Colon (tissue), 2 donors: ENCODE data around the gene FARSB.

Experiments
- FAIRE-seq: peaks from 2 replicates; lab custom pipeline; 2012; peaks lifted over from hg19 to GRCh38; lab: Jason Lieb, UNC
- donor health status: control.
- donor health status: control.

The FARSB gene

DNA sequence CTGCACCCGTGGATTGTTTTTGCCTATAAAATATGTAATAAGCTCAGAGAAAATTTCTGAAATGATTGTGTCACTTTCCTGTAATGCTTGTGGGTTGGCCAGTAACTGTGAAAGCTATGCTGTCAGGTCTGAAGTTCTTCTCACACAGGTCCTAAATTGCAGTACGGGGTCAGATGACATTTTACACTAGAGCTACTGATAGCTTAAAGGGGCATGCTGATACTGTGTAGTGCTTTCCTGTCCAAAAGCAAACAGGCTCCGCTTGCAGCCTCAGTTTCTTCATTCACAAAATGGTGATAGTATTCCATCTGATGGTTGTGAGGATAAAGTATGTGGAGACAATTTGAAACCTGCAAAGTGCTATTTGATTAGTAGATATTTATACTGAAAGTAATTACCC, 7.6 kb upstream of the FARSB start:
- FAIRE-seq = no peak

DNA sequence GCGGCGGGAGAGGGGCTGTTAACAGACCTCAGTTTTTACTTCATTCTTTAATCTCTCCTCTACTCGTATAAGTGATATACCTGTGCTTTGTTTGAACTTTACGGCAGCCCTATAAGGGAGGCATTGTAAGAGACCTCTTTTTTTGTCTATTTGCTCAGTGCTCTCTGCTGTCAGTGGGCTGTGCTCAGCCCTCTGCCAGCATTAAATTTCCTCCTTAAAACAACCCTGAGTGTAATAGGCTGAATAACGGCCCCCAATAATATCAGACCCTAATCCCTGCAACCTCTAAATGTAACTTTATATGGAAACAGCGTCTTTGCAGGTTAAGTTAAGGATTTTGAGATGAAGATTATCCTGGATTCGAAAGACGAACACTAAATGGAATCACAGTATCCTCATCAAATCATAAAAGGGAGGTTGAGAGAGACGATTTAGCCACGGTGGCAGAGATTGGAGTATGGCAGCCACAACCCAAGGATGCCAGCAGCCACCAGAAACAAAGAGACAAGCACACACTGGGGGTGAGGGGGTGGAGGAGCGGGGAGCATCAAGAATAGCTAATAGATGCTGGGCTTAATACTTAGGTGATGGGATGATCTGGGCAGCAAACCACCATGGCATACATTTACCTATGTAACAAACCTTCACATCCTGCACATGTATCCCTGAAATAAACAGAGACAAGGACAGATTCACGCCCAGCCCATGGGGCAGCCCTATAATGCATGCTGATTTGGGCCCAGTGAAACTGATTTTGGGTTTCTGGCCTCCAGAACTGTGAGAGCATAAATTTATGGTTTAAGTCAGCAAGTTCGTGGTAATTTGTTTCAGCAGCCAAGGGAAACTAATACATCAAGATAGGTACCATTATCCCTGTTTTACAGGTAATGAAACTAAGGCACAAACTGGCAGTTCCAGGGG, 894 bp upstream of the FARSB start:
- FAIRE-seq = no peak

DNA sequence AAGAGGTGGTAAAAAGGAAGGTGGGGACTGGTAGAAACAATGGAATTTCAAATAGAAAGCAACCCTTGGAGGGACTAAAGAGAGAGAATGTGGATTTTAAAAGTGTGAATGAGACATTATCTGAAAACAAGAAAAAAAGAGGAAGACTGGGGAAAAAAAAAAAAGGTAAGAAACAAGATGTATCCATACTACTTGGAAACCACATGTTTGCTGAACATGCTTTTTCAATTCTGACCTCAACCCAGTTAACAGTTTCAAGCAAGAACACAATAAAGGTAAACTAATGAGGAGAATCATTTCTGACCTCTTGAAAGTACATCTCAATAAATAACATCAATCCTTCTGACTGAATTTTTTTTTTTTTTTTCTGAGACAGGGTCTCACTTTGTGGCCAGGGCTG, 2.6 kb downstream of the FARSB start:
- FAIRE-seq = no peak

DNA sequence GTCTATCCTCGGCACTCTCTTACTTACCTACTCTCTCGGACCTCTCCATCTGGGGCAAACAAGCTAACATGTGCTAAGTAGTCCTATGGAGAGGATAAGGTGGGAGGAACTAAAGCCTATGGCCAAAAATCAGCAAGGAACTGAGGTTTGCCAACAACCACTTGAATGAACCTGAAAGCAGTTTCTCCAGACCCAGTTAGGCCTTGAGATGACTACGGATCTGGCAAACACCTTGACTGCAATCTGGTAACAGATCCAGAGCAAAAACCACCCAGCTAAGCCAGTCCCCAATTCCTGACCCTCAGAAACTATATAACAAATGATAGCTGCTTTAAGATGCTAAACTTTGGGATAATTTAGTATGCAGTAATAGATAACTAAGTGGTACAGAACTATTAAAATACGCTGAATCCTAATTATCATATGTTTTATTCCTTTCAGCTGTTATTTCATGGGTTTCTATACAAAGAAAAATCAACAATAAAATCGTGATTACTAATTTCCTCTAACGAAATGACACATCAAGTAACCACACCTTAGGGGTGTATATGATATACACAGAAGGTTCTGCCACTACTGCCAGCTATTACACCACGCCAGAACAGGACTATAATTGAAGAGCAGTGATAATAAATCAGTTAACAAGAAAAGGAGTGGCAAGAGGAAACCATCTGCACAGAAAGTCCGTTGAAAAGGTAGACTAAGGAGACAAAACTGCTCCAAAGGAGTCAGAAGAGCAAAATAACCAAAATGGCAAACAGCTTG, 3.2 kb downstream of the FARSB start:
- FAIRE-seq = no peak

DNA sequence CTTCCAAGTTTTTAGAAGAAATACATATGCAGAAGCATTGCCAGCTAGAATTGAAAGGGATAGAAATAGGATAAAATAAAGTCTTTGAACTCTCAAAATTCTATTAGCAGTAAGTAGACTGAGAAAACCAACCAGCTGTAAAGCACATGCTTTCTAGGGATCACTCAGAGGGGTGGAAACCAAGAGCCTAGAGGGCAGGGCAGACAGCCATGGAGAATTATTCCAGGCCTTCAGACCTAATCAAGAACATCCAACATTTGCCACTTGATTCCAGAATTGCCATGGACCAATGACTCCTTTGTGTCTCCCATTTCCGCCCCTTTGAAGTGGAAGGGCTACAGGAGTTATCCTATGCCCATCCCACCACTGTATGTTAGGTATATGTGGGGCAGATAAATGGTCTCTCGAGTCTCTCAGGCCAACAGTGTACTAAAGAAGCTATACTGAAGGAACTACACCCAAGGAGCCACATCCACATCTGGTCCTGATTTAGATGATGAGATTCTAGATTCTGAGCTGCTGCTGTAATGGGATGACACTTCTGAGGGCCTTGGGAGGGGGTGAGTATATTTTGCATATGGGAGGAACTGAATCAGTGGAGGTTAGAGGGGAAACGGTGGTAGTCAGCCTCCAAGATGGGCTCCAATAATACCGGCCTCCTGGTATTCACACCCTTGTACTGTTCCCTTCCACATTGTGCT, 4.0 kb downstream of the FARSB start:
- no peak for FAIRE-seq

DNA sequence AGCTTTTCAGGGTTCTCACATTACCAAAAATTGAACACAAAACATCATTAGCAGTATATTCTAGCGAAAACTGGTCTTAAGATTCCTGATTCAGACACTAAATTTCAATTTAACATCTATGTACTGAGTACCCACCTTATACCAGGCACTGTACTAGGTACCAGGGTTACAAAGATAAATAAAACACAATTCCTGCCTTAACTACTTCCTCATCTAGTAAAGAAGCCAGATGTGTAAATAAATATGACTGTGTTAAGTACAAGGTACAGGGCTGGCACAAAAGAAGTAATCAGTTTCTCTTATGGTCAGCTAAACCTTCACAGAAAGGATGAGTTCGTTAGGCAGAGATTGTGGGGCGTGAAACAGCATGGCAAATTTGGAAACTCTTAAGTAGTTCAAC, 6.1 kb downstream of the FARSB start:
- no peak for FAIRE-seq

DNA sequence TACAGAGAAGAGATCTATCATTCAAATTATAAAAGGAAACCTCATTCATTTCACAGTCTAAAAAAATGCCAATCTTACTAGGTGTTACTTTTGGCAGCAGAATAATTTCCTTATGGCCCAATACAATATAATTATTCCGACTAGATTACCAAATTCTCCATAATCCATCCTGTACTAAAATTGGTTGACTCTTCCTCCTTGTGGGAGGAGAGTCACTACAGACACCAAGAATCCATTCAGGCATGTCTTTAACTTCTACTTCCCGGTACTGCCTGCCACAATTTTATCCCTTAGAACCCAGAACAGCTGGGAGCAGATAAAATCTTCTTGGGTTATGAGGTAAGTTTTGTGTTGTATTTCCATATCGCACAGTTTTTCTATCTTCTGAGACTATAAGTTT, 9.9 kb downstream of the FARSB start:
- FAIRE-seq = no peak

DNA sequence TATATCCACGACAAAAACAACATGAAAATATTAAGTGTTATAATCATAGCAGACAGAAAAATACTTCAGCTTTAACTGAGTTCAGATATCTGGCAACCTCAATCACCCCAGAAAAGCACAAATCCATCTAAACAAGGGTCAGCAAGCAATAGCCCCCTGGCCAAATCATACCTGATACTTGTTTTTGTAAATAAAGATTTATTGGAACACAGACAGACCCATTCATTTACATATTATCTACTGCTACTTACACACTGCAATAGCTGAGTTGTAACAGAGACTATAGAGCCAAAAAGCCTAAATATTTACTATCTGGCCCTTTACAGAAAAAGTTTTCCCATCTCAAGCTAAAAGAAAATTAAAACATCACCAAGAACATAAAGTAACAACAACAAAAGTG, 12.8 kb downstream of the FARSB start:
- no peak for FAIRE-seq

DNA sequence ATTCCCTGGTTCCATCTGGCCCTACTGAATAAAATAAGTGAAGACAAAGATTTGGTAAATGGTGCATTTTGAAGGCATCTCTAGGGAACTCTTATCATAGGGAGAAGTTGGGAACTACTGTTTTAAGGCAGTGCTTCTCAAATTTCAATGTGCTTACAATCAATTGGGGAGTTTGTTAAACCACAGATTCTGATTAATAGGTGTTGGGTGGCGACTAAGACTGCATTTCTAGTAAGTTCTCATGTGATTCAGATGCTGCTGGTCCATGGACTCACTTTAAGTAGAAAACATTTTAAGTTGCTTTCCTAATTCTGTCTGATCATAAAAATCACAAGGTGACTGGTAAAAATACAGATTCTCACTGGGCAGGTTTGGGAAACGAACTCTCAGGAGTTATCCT, 14.6 kb downstream of the FARSB start:
- no peak for FAIRE-seq

DNA sequence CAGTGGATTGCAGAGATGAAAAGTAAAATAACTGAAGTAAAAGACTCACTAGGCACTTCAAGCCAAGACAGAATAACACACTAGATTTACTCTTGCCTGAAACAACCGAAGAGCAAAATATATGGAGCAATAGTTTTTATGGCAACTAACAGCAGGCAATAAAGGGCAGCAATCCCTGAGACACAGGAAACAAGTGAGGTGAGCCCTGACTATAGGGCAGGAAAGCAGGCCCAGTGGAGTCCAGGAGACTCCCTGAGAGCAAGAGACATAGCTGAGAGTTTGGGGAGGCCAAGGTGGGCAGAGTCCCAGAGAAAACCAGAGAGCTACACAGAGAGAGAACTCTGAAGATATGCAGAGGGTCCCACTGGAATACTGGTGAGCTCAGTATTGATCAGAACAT, 18.8 kb downstream of the FARSB start:
- FAIRE-seq = no peak

DNA sequence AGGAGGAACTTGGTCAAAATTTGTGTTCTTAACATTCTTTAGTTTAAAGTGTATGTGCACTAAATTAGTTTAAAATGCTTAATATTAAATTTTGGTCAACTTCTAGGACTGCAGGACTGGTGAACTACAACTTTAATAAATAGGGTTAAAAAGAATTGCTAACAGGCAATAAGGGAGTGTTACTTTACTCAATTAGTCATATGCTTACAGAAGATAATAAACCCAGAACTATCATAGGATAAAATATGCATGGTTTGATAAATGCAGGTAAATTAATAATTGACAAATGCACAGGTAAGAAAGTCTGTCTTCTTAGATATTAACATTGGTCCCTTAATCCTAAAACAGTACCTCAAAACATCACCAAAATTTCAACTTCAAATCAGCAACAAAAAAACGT, 20.6 kb downstream of the FARSB start:
- no peak for FAIRE-seq

DNA sequence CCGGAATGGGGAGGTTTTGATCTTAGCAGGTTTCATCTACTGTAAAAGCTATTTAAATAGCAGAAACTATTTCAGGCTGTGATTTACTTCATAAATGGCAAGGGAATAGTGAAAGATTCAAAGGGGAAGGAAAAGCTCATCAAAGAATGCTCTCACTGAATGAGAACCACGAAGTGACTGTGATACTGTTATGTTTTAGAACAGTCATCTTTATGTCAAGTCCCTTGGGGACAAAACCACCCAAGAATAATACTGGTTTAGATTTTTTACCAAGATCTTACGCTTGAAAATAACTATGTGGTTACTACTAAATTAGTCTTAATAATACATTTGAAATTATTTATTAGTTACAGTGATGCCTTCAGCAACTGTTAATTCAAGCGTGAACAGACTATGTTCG, 28.1 kb downstream of the FARSB start:
- FAIRE-seq = no peak

DNA sequence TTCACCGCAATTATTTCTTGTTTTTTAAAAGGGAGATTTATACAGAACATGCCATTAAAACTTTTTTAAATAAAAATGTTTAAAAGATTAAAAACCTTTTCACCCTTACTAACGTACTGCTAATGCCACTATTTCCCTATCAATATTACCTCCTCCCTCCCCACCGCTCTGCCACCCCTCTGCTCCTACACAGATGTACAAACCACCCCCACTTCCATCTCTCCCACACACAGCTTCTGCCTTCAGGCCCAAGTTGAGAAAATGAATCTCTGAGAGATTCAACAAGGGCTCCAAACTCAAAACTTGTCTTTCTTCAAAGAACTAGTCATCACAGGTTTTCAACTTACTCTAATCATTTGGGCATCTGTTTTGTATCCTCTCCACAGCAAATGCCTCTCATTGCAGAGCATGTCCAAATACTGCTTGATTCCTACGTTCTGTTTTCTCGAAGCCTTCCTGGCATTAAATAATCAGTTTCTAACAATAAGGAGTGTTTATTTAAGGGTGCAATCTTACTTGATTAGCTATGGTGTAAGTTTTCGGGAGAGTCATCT, 32.1 kb downstream of the FARSB start:
- FAIRE-seq = no peak

DNA sequence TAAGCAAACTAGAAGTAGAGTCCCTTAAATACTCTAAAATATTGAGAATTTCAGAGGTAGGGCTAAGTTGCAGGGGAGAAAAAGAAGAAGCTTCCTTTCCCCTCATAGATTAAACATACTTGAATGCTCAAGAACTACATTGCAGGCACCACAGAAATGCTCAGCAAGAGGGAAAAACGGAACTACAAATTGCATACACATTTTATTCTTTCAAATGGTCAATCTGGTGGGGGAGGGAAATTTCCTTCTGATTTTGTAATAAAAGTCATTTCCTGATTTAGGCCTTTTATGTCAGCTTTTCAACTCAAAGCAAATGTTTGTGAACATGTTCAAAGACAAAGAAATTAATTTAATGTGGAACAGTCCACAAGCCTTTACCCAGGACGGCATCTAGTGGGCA, 33.0 kb downstream of the FARSB start:
- FAIRE-seq = no peak

DNA sequence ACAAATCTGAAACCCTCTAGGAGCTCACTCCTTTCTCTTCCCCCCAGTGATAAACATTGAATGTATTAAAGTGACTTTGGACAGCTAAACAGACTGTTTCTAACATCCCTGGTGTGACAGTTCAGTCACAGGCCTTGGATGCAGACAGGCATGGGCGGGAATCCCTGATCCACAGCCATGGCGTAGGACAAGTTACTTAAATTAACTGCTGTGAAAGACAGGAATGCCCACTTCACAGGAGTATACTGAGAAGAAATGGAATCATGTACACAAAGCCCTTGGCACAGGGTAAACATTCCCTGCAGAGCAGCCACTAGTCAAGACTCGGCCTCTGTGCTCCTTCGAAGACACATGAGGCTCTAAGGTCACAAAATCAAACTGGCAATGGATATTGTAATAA, 34.0 kb downstream of the FARSB start:
- no peak for FAIRE-seq

DNA sequence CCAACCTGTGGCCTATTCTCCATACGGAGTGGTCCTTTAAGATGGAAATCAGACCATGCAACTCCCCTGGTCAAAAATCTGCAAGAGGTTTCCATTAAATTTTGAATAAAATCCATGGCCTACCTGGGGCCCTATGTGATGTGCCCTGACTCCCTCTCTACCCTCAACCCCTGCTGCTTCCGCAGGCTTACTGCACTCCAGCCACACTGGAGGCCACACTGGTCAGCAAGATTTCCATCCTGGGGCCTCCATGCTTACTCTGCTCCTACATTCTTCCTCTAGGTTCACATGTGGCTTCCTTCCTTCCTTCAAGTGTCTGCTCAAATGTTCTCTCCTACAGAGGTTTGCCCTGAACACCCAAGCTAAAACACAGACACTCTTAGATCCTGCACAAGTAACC, 40.6 kb downstream of the FARSB start:
- no peak for FAIRE-seq

DNA sequence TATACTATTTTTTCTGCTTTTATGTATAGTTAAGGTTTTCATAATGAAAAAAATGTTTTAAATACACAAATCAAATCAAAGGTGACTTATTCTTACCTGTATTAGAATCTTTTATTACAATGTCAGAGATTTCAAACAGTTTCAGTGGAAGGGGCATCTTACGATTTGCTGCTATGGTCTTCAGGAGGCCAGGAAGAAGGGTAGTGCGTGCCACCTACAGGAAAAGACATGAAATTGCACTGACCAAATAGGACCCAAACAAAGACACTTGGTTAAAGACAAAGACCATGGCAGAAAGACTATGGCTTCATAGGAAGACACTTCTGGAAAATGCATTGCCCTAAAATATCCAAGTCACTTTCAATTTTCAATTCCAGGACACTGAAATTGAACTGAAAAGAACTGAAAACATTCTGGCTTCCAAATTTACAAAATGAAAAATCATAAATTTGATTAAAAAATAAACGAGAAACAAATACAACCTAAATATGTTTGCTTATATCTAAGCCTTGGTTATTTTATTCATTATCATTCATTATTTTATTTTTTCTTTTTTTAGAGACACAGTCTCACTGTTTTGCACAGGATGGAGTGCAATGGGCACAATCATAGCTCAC, 42.1 kb downstream of the FARSB start:
- no peak for FAIRE-seq

DNA sequence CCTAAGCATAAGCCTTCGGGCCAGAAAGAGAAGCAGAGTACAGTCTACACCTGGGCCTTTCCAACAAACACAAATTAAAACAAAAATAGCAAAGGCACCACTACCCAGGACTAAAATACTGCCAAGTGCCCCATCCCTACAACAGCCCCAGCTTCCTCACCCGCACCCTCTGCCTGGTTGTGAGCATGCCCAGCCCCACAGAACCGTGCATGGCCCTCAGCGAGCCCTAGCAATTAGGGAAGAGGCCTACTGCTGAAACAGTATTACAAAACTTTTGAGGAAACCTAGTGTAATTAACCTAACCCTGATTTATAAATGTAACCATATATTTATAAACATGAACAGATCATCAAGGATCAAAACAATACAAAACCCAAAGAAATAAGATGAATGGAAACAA, 44.2 kb downstream of the FARSB start:
- FAIRE-seq = no peak

DNA sequence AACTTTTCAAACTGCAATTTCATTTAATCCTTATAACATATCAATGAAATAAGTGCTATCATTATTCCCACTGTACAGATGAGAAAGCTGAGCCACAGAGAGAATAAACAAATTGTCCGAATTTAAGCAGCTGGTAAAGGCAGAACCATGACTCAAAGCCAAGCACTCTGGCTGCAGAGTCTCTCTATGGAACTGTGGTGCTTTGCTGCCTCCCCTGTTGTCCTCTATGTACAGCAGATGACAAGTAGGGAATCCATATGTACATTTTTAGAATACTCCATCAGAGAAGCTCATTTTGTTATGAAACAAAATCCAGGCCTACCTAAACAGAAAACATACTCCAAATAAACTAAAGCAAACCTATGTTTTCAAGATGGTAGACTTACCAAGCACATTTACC, 45.1 kb downstream of the FARSB start:
- FAIRE-seq = no peak

DNA sequence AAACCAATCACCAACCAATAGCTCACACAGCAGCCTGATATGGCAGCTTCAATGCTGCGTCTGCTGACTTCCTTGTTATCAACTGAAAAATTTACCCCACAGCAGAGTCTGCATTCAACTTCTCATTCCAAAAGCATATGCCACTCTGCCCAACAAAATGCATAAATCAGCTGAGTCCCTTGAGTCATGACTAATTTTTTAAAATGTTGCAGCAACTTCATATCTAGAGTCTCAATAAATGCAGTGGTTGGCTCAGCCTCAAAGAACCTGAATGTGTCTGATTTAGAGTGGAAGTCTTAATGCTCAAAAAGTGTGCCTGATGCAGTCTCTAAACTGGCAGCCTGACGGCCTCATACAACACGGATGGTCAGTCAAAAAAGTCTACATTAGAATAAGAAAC, 46.5 kb downstream of the FARSB start:
- FAIRE-seq = no peak

DNA sequence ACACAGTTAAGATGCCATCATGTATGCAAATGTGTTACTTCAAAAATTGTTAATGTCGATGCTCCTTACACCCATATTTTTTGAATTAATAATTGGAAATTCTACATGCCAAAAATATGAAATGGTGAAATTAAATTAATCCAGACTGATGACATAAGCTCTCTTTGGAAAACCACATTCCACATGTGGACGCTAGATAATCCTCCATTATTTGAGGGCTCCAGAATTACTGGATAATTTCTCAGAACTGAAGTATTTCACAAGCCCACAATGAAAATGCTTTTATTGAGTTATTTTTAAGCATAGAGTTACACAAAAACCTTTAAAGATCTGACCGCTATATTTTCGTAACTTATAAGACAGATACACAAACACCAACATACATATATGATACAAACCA, 47.8 kb downstream of the FARSB start:
- FAIRE-seq = no peak

DNA sequence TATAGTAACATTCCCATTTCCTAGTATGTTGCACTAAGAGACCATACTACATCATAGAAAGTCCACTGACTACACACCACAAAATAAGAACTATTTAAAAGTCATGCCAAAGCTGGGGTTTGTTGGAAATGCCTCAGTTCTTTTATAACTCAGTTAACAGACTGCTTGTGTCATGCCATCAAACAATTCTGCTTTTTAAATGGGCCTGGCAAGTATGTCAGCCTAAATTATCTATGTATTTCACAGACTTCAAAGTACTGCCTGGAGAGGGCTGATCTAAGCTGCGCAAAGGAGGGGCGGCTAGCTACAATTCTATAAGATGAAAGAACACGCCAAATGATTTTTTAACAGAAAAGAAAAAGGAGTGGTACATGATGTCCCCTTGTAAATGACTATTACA, 49.6 kb downstream of the FARSB start:
- FAIRE-seq = no peak
